NCI-H1417 (cell line): ENCODE data around the gene RADIL.
A peak's percentile ranks its signal among the peaks of the same experiment; 100 is the strongest.

Experiments used
- DNase-seq, 3 experiments: peaks; one replicate each; lab custom pipeline; 2025; lab: John Stamatoyannopoulos, UW

The RADIL gene

GRCh38 chr7:4754433-4755010 lies 129.0 kb downstream of the RADIL start:
- no peak for DNase-seq

- DNase-seq, result peak; percentile 54 to 77 (median 64)
Observed at GRCh38 chr7:4753598-4754432, 129.7 kb downstream of the RADIL start.

GRCh38 chr7:4751398-4751947 lies 132.0 kb downstream of the RADIL start:
- no peak for DNase-seq

GRCh38 chr7:4749798-4750197 lies 133.7 kb downstream of the RADIL start:
- no peak for DNase-seq

GRCh38 chr7:4749363-4749762 lies 134.2 kb downstream of the RADIL start:
- DNase-seq, result no peak
